SH-SY5Y (cell line): ENCODE results near the gene GREM1.

ENCODE experiments used
- GATA2 ChIP-seq: IDR thresholded peaks from 2 replicates; pipeline ENCODE4 v1.6.1; 2011; ENCODE audit warnings: mild to moderate bottlenecking, low read depth, low read length
- GATA3 ChIP-seq: IDR thresholded peaks from 2 replicates; pipeline ENCODE4 v1.6.1; 2011; ENCODE audit warnings: low read depth, mild to moderate bottlenecking, low read length, moderate library complexity

Gene GREM1

GRCh38 chr15:32717426-32718226, at the start of gene GREM1:
Gene GREM1 (plus strand): TSS chr15:32718004. CDS start chr15:32730691, 12,687 bp downstream.
- TF ChIP-seq GATA2, result no peak
- no peak for TF ChIP-seq GATA3

GRCh38 chr15:32668942-32669341, 48.9 kb upstream of the GREM1 start:
- TF ChIP-seq GATA3 (no peak), GATA2 (no peak)

- TF ChIP-seq GATA2 (peak; percentile 92), GATA3 (peak; percentile 75)
Observed at GRCh38 chr15:32669896-32670611, 47.8 kb upstream of the GREM1 start.

- TF ChIP-seq GATA2 (no peak), GATA3 (no peak)
Observed at GRCh38 chr15:32670623-32671022, 47.2 kb upstream of the GREM1 start.

GRCh38 chr15:32671339-32672325, 46.2 kb upstream of the GREM1 start:
- TF ChIP-seq GATA3 (no peak), GATA2 (no peak)

GRCh38 chr15:32674681-32675080, 43.1 kb upstream of the GREM1 start:
- TF ChIP-seq GATA2 (no peak), GATA3 (no peak)

GRCh38 chr15:32675466-32675865, 42.3 kb upstream of the GREM1 start:
- TF ChIP-seq GATA3 (no peak), GATA2 (no peak)

- no peak for TF ChIP-seq GATA3
- TF ChIP-seq GATA2, result no peak
Observed at GRCh38 chr15:32676169-32676568, 41.6 kb upstream of the GREM1 start.

GRCh38 chr15:32677238-32677750, 40.5 kb upstream of the GREM1 start:
- TF ChIP-seq GATA3 (no peak), GATA2 (no peak)

- no peak for TF ChIP-seq GATA2
- no peak for TF ChIP-seq GATA3
Observed at GRCh38 chr15:32679298-32679690, 38.5 kb upstream of the GREM1 start.

- no peak for TF ChIP-seq GATA3
- no peak for TF ChIP-seq GATA2
Observed at GRCh38 chr15:32682569-32682968, 35.2 kb upstream of the GREM1 start.

GRCh38 chr15:32682977-32683630, 34.7 kb upstream of the GREM1 start:
- TF ChIP-seq GATA3 (no peak), GATA2 (no peak)

GRCh38 chr15:32683906-32684584, 33.8 kb upstream of the GREM1 start:
- no peak for TF ChIP-seq GATA3
- TF ChIP-seq GATA2, result no peak
